Lower lobe of right lung (tissue), 2 donors: Measurements from ENCODE around the gene FAM89A. TPM values are rescaled to one million over a fixed set of nuclear protein-coding genes. Genes with fewer than 3 reads are reported as not detected.

Experiments
- ATAC-seq, 2 donors: fragments of 200-7000 bp; cut with Tn5 transposase; one replicate each; pipeline ENCODE4 v1.9.1; 2020 to 2022; ENCODE audit warnings: mild to moderate bottlenecking in 2 of 2, moderate library complexity in 2 of 2
- DNase-seq: peaks from one replicate; pipeline ENCODE4 v3.0.0-alpha.2; 2020
- H3K27ac ChIP-seq: fragments of 200-600 bp; one replicate; pipeline ENCODE4 v1.8.0; 2022
- H3K27me3 ChIP-seq: fragments of 200-600 bp; one replicate; pipeline ENCODE4 v1.8.0; 2022; ENCODE audit warnings: low read depth
- H3K36me3 ChIP-seq: fragments of 200-600 bp; one replicate; pipeline ENCODE4 v1.8.0; 2022; ENCODE audit warnings: mild to moderate bottlenecking
- H3K4me1 ChIP-seq: fragments of 200-600 bp; one replicate; pipeline ENCODE4 v1.8.0; 2022
- H3K4me3 ChIP-seq: fragments of 200-600 bp; one replicate; pipeline ENCODE4 v1.8.0; 2022; ENCODE audit warnings: mild to moderate bottlenecking
- H3K9me3 ChIP-seq: fragments of 200-600 bp; one replicate; pipeline ENCODE4 v1.8.0; 2022
- intact Hi-C: fragments of 100-400 bp; cut with DNase I; formaldehyde crosslinking; loops from one replicate; pipeline ENCODE4 v1.11.0; 2022
- total RNA-seq: library from RNA; stranded (reverse); fragmentation: NEBNext Ultra II Directional; extraction: Animal tissue kit (Norgen Biotek cat#: 25700); gene quantifications from one replicate; pipeline ENCODE4 v1.2.1, GENCODE V29; 2021
- TF ChIP-seq, protein P1 (sequence below): fragments of 200-600 bp; IDR thresholded peaks from one replicate; pipeline ENCODE4 v1.8.0; 2022; ENCODE audit warnings: antibody characterized with exemption, mild to moderate bottlenecking
- donor health status: DM: no; HTN: yes; CAD: no; lungs with severe emphysema.

FAM89A gene
- total RNA-seq, 1 donor from 2014 or later = 54.6 TPM

- H3K4me3 ChIP-seq = no peak overlapping the region
- DNase-seq (no peak), ATAC-seq (no peak)
- TF ChIP-seq, protein P1, sequence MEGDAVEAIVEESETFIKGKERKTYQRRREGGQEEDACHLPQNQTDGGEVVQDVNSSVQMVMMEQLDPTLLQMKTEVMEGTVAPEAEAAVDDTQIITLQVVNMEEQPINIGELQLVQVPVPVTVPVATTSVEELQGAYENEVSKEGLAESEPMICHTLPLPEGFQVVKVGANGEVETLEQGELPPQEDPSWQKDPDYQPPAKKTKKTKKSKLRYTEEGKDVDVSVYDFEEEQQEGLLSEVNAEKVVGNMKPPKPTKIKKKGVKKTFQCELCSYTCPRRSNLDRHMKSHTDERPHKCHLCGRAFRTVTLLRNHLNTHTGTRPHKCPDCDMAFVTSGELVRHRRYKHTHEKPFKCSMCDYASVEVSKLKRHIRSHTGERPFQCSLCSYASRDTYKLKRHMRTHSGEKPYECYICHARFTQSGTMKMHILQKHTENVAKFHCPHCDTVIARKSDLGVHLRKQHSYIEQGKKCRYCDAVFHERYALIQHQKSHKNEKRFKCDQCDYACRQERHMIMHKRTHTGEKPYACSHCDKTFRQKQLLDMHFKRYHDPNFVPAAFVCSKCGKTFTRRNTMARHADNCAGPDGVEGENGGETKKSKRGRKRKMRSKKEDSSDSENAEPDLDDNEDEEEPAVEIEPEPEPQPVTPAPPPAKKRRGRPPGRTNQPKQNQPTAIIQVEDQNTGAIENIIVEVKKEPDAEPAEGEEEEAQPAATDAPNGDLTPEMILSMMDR = no peak
- H3K27ac ChIP-seq = no peak overlapping the region
- no peaks in the 10 kb centered on the region for H3K36me3 ChIP-seq
- no peaks in the 10 kb centered on the region for H3K27me3 ChIP-seq
- H3K4me1 ChIP-seq = no peaks in the 10 kb centered on the region
- intact Hi-C loops = no loop called here
- H3K9me3 ChIP-seq = no peaks in the 10 kb centered on the region
These were observed 32.0 kb upstream of the FAM89A start for GRCh38 chr1:231072041-231072440.

GRCh38 chr1:231070758-231071444, 30.8 kb upstream of the FAM89A start:
- H3K27me3 ChIP-seq = no peaks in the 10 kb centered on the region
- no peak for DNase-seq

DNA sequence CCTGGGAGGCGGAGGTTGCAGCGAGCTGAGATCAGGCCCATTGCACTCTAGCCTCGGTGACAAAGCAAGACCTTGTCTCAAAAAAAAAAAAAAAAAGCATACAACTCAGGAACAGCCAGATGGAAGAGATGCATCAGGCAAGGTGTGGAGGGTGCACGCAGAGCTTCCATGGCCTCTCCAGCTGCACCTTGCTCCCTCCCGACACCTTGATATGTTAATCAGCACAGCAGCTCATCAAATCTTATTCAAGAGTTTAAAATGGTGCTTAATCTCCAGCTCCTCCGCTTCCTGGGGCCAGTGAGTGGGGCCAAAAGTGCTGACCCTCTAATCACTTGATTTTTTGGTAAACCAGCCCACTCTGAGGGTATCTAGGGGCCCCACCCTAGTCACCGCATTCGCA, 29.3 kb upstream of the FAM89A start:
- no peak for ATAC-seq

More at GRCh38 chr1:231070758-231071444, 30.8 kb upstream of the FAM89A start:
- intact Hi-C loops = no loop called here
- no peak overlapping the region for H3K27ac ChIP-seq
- ATAC-seq = no peak
- H3K9me3 ChIP-seq = no peaks in the 10 kb centered on the region
- TF ChIP-seq, protein P1 = no peak
- no peak overlapping the region for H3K4me3 ChIP-seq
- H3K4me1 ChIP-seq = no peaks in the 10 kb centered on the region
- H3K36me3 ChIP-seq = no peaks in the 10 kb centered on the region

GRCh38 chr1:231068762-231069161, 28.7 kb upstream of the FAM89A start:
- Histone ChIP-seq H3K4me3 (no peak overlapping the region), H3K4me1 (no peaks in the 10 kb centered on the region), H3K27ac (no peak overlapping the region), H3K27me3 (no peaks in the 10 kb centered on the region), H3K36me3 (no peaks in the 10 kb centered on the region), H3K9me3 (no peaks in the 10 kb centered on the region)
- intact Hi-C loops = no loop called here
- ATAC-seq (no peak), DNase-seq (no peak)
- TF ChIP-seq, protein P1 = no peak

More for the DNA sequence above, 29.3 kb upstream of the FAM89A start:
- Histone ChIP-seq H3K4me3 (no peak overlapping the region), H3K4me1 (no peaks in the 10 kb centered on the region), H3K9me3 (no peaks in the 10 kb centered on the region), H3K27ac (no peak overlapping the region), H3K36me3 (no peaks in the 10 kb centered on the region), H3K27me3 (no peaks in the 10 kb centered on the region)
- TF ChIP-seq, protein P1 = no peak
- intact Hi-C loops = no loop called here
- no peak for DNase-seq

- DNase-seq (no peak), ATAC-seq (no peak)
- Histone ChIP-seq H3K4me3 (no peak overlapping the region), H3K36me3 (no peaks in the 10 kb centered on the region), H3K27ac (no peak overlapping the region), H3K4me1 (no peaks in the 10 kb centered on the region), H3K9me3 (no peaks in the 10 kb centered on the region), H3K27me3 (no peaks in the 10 kb centered on the region)
- TF ChIP-seq, protein P1 = no peak
- intact Hi-C loops = no loop called here
These were observed 25.6 kb upstream of the FAM89A start for GRCh38 chr1:231065510-231066241.
